DMS79 (cell line): ENCODE results near the gene MCL1.

ENCODE experiments used
- DNase-seq: peaks from one replicate; lab custom pipeline; 2025; lab: John Stamatoyannopoulos, UW

The MCL1 gene

GRCh38 chr1:150537732-150538684, 41.4 kb downstream of the MCL1 start:
- DNase-seq = no peak

- DNase-seq = no peak
Observed at GRCh38 chr1:150536836-150537731, 42.3 kb downstream of the MCL1 start.

GRCh38 chr1:150535511-150536287, 43.7 kb downstream of the MCL1 start:
- DNase-seq = no peak

- no peak for DNase-seq
Observed at GRCh38 chr1:150534002-150534401, 45.4 kb downstream of the MCL1 start.

- DNase-seq = no peak
Observed at GRCh38 chr1:150532860-150533259, 46.5 kb downstream of the MCL1 start.

- no peak for DNase-seq
Observed at GRCh38 chr1:150530491-150531159, 48.8 kb downstream of the MCL1 start.

- DNase-seq = no peak
Observed at GRCh38 chr1:150529017-150529416, 50.4 kb downstream of the MCL1 start.

- DNase-seq = no peak
Observed at GRCh38 chr1:150528196-150528595, 51.2 kb downstream of the MCL1 start.

GRCh38 chr1:150525348-150525747, 54.1 kb downstream of the MCL1 start:
- DNase-seq = no peak
